H1 (cell line): ENCODE data around the gene ARHGEF7. TPM values are rescaled to one million over a fixed set of nuclear protein-coding genes. Genes with fewer than 3 reads are reported as not detected.

Experiments
- CTCF ChIA-PET: fragments of 300-600 bp; sonication (Branson Sonifier 250); formaldehyde crosslinking; loops from one replicate; lab custom pipeline; 2021; ENCODE audit not compliant: partially characterized antibody; lab: Charles Lee
- POLR2A ChIA-PET: fragments of 300-600 bp; sonication (Branson Sonifier 250); formaldehyde crosslinking; loops from one replicate; lab custom pipeline; 2021; ENCODE audit warnings: inconsistent platforms; ENCODE audit not compliant: partially characterized antibody; lab: Charles Lee
- DNase-seq, 2 experiments: peaks; one replicate each; pipeline versions ENCODE4 v3.0.0 to v3.0.0-alpha.2; 2010 to 2022; ENCODE audit warnings: low spot score in 2 of 2, low read depth in 1 of 2, mixed read lengths in 1 of 2
- FAIRE-seq: peaks from 2 replicates; lab custom pipeline; 2011; peaks lifted over from hg19 to GRCh38; lab: Jason Lieb, UNC
- H2AFZ ChIP-seq: 2 replicates; pipeline ENCODE4 v1.8.1; 2012; ENCODE audit warnings: low read length, inconsistent platforms
- H2AK5ac ChIP-seq: 2 replicates; pipeline ENCODE4 v1.6.1; 2013; ENCODE audit warnings: low read depth, low read length
- H2BK120ac ChIP-seq: replicated peaks from 2 replicates; pipeline ENCODE3; 2013; ENCODE audit warnings: low read depth, low read length, inconsistent platforms
- H2BK12ac ChIP-seq: 2 replicates; pipeline ENCODE4 v1.6.1; 2013; ENCODE audit warnings: low read depth, low read length
- H2BK15ac ChIP-seq: 2 replicates; pipeline ENCODE4 v1.6.1; 2013; ENCODE audit warnings: low read length
- H2BK20ac ChIP-seq: 2 replicates; pipeline ENCODE4 v1.6.1; 2013; ENCODE audit warnings: low read length
- H2BK5ac ChIP-seq: 2 replicates; pipeline ENCODE4 v1.6.1; 2013; ENCODE audit warnings: low read depth, low read length
- H3K14ac ChIP-seq: 2 replicates; pipeline ENCODE4 v1.6.1; 2013; ENCODE audit warnings: inconsistent platforms; ENCODE audit not compliant: insufficient read length
- H3K18ac ChIP-seq: 2 replicates; pipeline ENCODE4 v1.6.1; 2013; ENCODE audit warnings: low read length; ENCODE audit errors: extremely low read depth
- H3K23ac ChIP-seq: 2 replicates; pipeline ENCODE4 v1.6.1; 2013; ENCODE audit warnings: inconsistent platforms; ENCODE audit not compliant: insufficient read length
- H3K23me2 ChIP-seq: 2 replicates; pipeline ENCODE4 v1.6.1; 2013; ENCODE audit warnings: low read depth, low read length
- H3K27ac ChIP-seq: 2 replicates; pipeline ENCODE4 v1.6.1; 2011; ENCODE audit warnings: low read depth, low read length, inconsistent platforms
- H3K27me3 ChIP-seq, 4 experiments: replicated peaks in 1 of 4; 1 replicate in 1 of 4; 2 replicates in 3 of 4; pipeline versions ENCODE4 v1.6.1 to v1.8.1; 2011 to 2013; ENCODE audit warnings: low read length in 3 of 4, mild to moderate bottlenecking in 3 of 4, inconsistent platforms in 2 of 4, mixed read lengths in 2 of 4, moderate library complexity in 1 of 4; ENCODE audit not compliant: control insufficient read depth in 3 of 4, insufficient read depth in 3 of 4; ENCODE audit errors: extremely low read depth in 1 of 4
- H3K36me3 ChIP-seq, 4 experiments: 2 replicates each; pipeline versions ENCODE4 v1.6.1 to v1.8.1; 2011 to 2013; ENCODE audit warnings: mild to moderate bottlenecking in 4 of 4, low read length in 3 of 4, moderate library complexity in 2 of 4, control low read depth in 1 of 4, inconsistent platforms in 1 of 4; ENCODE audit not compliant: insufficient read depth in 4 of 4, control insufficient read depth in 2 of 4
- H3K4ac ChIP-seq: replicated peaks from 2 replicates; pipeline ENCODE3; 2013; ENCODE audit warnings: low read length, low read depth, mixed read lengths, inconsistent platforms; ENCODE audit not compliant: insufficient read length
- H3K4me1 ChIP-seq, 4 experiments: replicated peaks in 1 of 4; 1 replicate in 1 of 4; 2 replicates in 3 of 4; pipeline versions ENCODE4 v1.6.1 to v1.8.1; 2011 to 2013; ENCODE audit warnings: low read length in 3 of 4, inconsistent platforms in 2 of 4, mixed read lengths in 1 of 4; ENCODE audit not compliant: insufficient read depth in 4 of 4, control insufficient read depth in 3 of 4
- H3K4me2 ChIP-seq, 2 experiments: 2 replicates each; pipeline versions ENCODE4 v1.6.1 to v1.8.1; 2011 to 2013; ENCODE audit warnings: low read depth in 2 of 2, low read length in 2 of 2, control low read depth in 1 of 2, inconsistent platforms in 1 of 2, mild to moderate bottlenecking in 1 of 2; ENCODE audit not compliant: insufficient read depth in 1 of 2
- H3K4me3 ChIP-seq, 4 experiments: fragments of 200-600, 300-600 bp in 1 of 4; sonication (generic), shearing (Covaris generic), sonication (Bioruptor Twin) in 1 of 4; 2 replicates each; pipeline versions ENCODE4 v1.5.1 to v1.8.1; 2011 to 2016; ENCODE audit warnings: low read length in 4 of 4, low read depth in 3 of 4, control low read depth in 2 of 4, inconsistent platforms in 2 of 4, mild to moderate bottlenecking in 2 of 4, mixed read lengths in 1 of 4, moderate library complexity in 1 of 4; ENCODE audit not compliant: insufficient read depth in 2 of 4; ENCODE audit errors: extremely low read depth in 1 of 4
- H3K56ac ChIP-seq: replicated peaks from 2 replicates; pipeline ENCODE3; 2013; ENCODE audit warnings: low read depth, mild to moderate bottlenecking, mixed read lengths, low read length, inconsistent platforms; ENCODE audit not compliant: insufficient read length
- H3K79me1 ChIP-seq: 2 replicates; pipeline ENCODE4 v1.6.1; 2013; ENCODE audit warnings: low read depth, low read length, control low read depth
- H3K79me2 ChIP-seq, 2 experiments: 2 replicates each; pipeline versions ENCODE4 v1.6.1 to v1.8.1; 2012 to 2013; ENCODE audit warnings: low read length in 2 of 2, mild to moderate bottlenecking in 2 of 2, inconsistent platforms in 1 of 2; ENCODE audit not compliant: insufficient read depth in 2 of 2, control insufficient read depth in 1 of 2
- H3K9ac ChIP-seq, 4 experiments: replicated peaks in 1 of 4; 1 replicate in 1 of 4; 2 replicates in 3 of 4; pipeline versions ENCODE4 v1.6.1 to v1.8.1; 2011 to 2013; ENCODE audit warnings: low read depth in 3 of 4, low read length in 3 of 4, control low read depth in 2 of 4, mild to moderate bottlenecking in 2 of 4, moderate library complexity in 2 of 4, inconsistent platforms in 1 of 4; ENCODE audit errors: extremely low read depth in 1 of 4
- H3K9me3 ChIP-seq, 2 experiments: 2 replicates each; pipeline versions ENCODE4 v1.6.1 to v1.8.1; 2012 to 2013; ENCODE audit warnings: mild to moderate bottlenecking in 2 of 2, moderate library complexity in 2 of 2, control low read depth in 1 of 2, inconsistent platforms in 1 of 2, low read depth in 1 of 2, low read length in 1 of 2, mixed read lengths in 1 of 2; ENCODE audit not compliant: insufficient read depth in 2 of 2
- H4K20me1 ChIP-seq, 2 experiments: replicated peaks in 1 of 2; 2 replicates each; pipeline versions ENCODE3 to v1.8.1; 2011 to 2013; ENCODE audit warnings: inconsistent platforms in 2 of 2, low read length in 2 of 2, mild to moderate bottlenecking in 1 of 2; ENCODE audit not compliant: insufficient read depth in 2 of 2, control insufficient read depth in 1 of 2
- H4K5ac ChIP-seq: 2 replicates; pipeline ENCODE4 v1.6.1; 2013; ENCODE audit warnings: low read length, low read depth, mixed read lengths, inconsistent platforms; ENCODE audit not compliant: insufficient read length
- H4K8ac ChIP-seq: 2 replicates; pipeline ENCODE4 v1.8.0; 2013; ENCODE audit warnings: mild to moderate bottlenecking, moderate library complexity, low read length, inconsistent platforms; ENCODE audit not compliant: insufficient read depth; ENCODE audit errors: extremely low read depth
- H4K91ac ChIP-seq: replicated peaks from 2 replicates; pipeline ENCODE3; 2013; ENCODE audit warnings: low read length, mixed read lengths, inconsistent platforms; ENCODE audit not compliant: insufficient read length
- EGR1 ChIP-seq: IDR thresholded peaks from 2 replicates; pipeline ENCODE4 v1.6.1; 2011; ENCODE audit warnings: low read depth, low read length, borderline replicate concordance
- GTF2F1 ChIP-seq: IDR thresholded peaks from 2 replicates; pipeline ENCODE4 v1.6.1; 2012; ENCODE audit warnings: low read depth, low read length, improper control_type of control experiment, borderline replicate concordance
- KDM1A ChIP-seq: fragments of 200-600, 300-600 bp; sonication (generic); IDR thresholded peaks from 2 replicates; pipeline ENCODE4 v1.7.1; 2016; ENCODE audit warnings: mild to moderate bottlenecking, low read length, borderline replicate concordance
- KDM4A ChIP-seq: IDR thresholded peaks from one replicate; pipeline ENCODE4 v1.7.1; 2012; ENCODE audit warnings: low read depth, mild to moderate bottlenecking, moderate library complexity, low read length, inconsistent platforms; ENCODE audit not compliant: severe bottlenecking
- KDM5A ChIP-seq: fragments of 200-600 bp; IDR thresholded peaks from 2 replicates; pipeline ENCODE4 v1.7.1; 2012; ENCODE audit warnings: mild to moderate bottlenecking, low read length, inconsistent platforms, mixed read lengths
- POLR2A ChIP-seq, 2 experiments: IDR thresholded peaks; 1 replicate in 1 of 2; 2 replicates in 1 of 2; pipeline ENCODE4 v1.6.1; 2011; ENCODE audit warnings: low read depth in 2 of 2, low read length in 2 of 2, mild to moderate bottlenecking in 2 of 2; ENCODE audit errors: control extremely low read depth in 1 of 2
- SIN3A ChIP-seq, 2 experiments: IDR thresholded peaks in 1 of 2; conservative IDR thresholded peaks in 1 of 2; 2 replicates each; pipeline ENCODE4 v1.6.1; 2011 to 2012; ENCODE audit warnings: low read length in 2 of 2, improper control_type of control experiment in 1 of 2, low read depth in 1 of 2, mild to moderate bottlenecking in 1 of 2
- SIRT6 ChIP-seq: IDR thresholded peaks from one replicate; pipeline ENCODE4 v1.7.1; 2012; ENCODE audit warnings: low read length, inconsistent platforms
- SIX5 ChIP-seq: IDR thresholded peaks from 2 replicates; pipeline ENCODE4 v1.6.1; 2011; ENCODE audit warnings: mild to moderate bottlenecking, low read depth, low read length
- SP1 ChIP-seq: IDR thresholded peaks from 2 replicates; pipeline ENCODE4 v1.6.1; 2011; ENCODE audit warnings: low read depth, low read length
- SP4 ChIP-seq: IDR thresholded peaks from 2 replicates; pipeline ENCODE4 v1.6.1; 2012; ENCODE audit warnings: low read length, inconsistent platforms
- USF2 ChIP-seq: IDR thresholded peaks from 2 replicates; pipeline ENCODE4 v1.6.1; 2011; ENCODE audit warnings: low read length, improper control_type of control experiment
- WGBS, 2 experiments: shearing (Covaris generic) in 1 of 2; methylation state at CpG; one replicate each; pipeline versions ENCODE4 v1.1.6 to v1.1.7; 2013 to 2015; ENCODE audit warnings: low lambda C conversion rate in 2 of 2, mixed read lengths in 2 of 2, inconsistent platforms in 1 of 2, low coverage in 1 of 2, missing lambda C conversion rate in 1 of 2; ENCODE audit not compliant: insufficient replicate concordance in 2 of 2, insufficient coverage in 1 of 2, insufficient read length in 1 of 2; ENCODE audit errors: extremely low coverage in 1 of 2, missing lambda C conversion rate in 1 of 2; 5-methylcytosine and 5-hydroxymethylcytosine counted together
- polyA plus RNA-seq, 7 experiments: library from polyadenylated mRNA; depleted of rRNA in 3 of 7; stranded (reverse) in 5 of 7; unstranded in 2 of 7; fragments of >200 nt in 5 of 7; fragments of 200-250 nt in 2 of 7; gene quantifications; 1 replicate in 5 of 7; 2 replicates in 1 of 7; 4 replicates in 1 of 7; pipeline versions ENCODE4 v1.2.1 to v1.2.3, GENCODE V29; 2011 to 2013; ENCODE audit warnings: missing spikeins in 2 of 7, mixed read lengths in 2 of 7
- total RNA-seq: library from RNA; stranded (reverse); fragmentation: NEBNext Ultra II Directional; extraction: Animal tissue kit (Norgen Biotek cat#: 25700); gene quantifications from 2 replicates; pipeline ENCODE4 v1.2.1, GENCODE V29; 2021

ARHGEF7 gene
- total and polyA plus RNA-seq, 2 of the 8 experiments (the other 6 are each of a cell fraction or from before 2014, with no cell fraction given), result 26.2 to 56.5 TPM

- no peak overlapping the region for H3K23ac ChIP-seq
- no peak overlapping the region for H2BK20ac ChIP-seq
- WGBS, 2 experiments, result 89% methylated on average over 5 of the region's 5 CpGs; no CpG with 5 or more reads in 1 of the 2 experiments
- H3K9me3 ChIP-seq, result no peaks in the 10 kb centered on the region
- no peak overlapping the region for H2BK12ac ChIP-seq
- no peak for TF ChIP-seq EGR1
- no peak for TF ChIP-seq SIX5
- TF ChIP-seq SIRT6, result no peak
- no peak for TF ChIP-seq KDM4A
- TF ChIP-seq KDM5A, result no peak
- TF ChIP-seq SP4, result no peak
- no peak for TF ChIP-seq GTF2F1
- no peak for TF ChIP-seq SP1
- no peak for TF ChIP-seq SIN3A (conservative IDR thresholded peaks at IDR 0.05 in 1 of 2, IDR thresholded peaks at IDR 0.05 in 1 of 2; ENCODE audit: low read depth in 1 of 2, low read length in 2 of 2)
- TF ChIP-seq USF2, result no peak
- TF ChIP-seq KDM1A, result no peak
- no peak for TF ChIP-seq POLR2A (IDR thresholded peaks at IDR 0.05; ENCODE audit: control extremely low read depth in 1 of 2, low read depth in 2 of 2, low read length in 2 of 2)
- TF ChIP-seq, all 59 proteins: peak for 0
- H2BK5ac ChIP-seq, result no peak overlapping the region
- no peak overlapping the region for H3K56ac ChIP-seq
- CTCF ChIA-PET, result interaction anchor here (0.7 to 1.3 kb wide), 3 partner anchors 9 to 689 kb away, joined by 3 to 5 read pairs (median 3); no protein-coding TSS in a partner anchor
- no peak overlapping the region for H4K8ac ChIP-seq
- H3K4me1 ChIP-seq, result no peaks in the 10 kb centered on the region
- POLR2A ChIA-PET, result no interaction called here
- no peak overlapping the region for H2BK15ac ChIP-seq
- H3K4ac ChIP-seq, result no peak overlapping the region
- H3K9ac ChIP-seq, result no peak overlapping the region
- no peak for FAIRE-seq
- H4K5ac ChIP-seq, result no peak overlapping the region
- H3K27me3 ChIP-seq, result peaks cover 0 to 1% (median 0%) of the 10 kb centered on the region in 4 experiments; a peak in 1 of 7 replicates
- no peak overlapping the region for H3K4me2 ChIP-seq
- H2BK120ac ChIP-seq, result no peak overlapping the region
- H4K20me1 ChIP-seq, result peaks cover 2 to 7% of the 10 kb centered on the region in 2 experiments
- no peak overlapping the region for H2AFZ ChIP-seq
- no peaks in the 10 kb centered on the region; a peak in 1 of 4 replicates for H3K79me2 ChIP-seq
- H3K27ac ChIP-seq, result no peak overlapping the region
- no peak overlapping the region for H3K14ac ChIP-seq
- no peaks in the 10 kb centered on the region for H3K23me2 ChIP-seq
- H3K79me1 ChIP-seq, result peaks cover 2% of the 10 kb centered on the region; the same call in 1 of the 2 replicates
- no peak overlapping the region for H3K4me3 ChIP-seq
- H3K18ac ChIP-seq, result no peak overlapping the region
- no peak for DNase-seq
- H3K36me3 ChIP-seq, result peaks cover 14 to 46% (median 31%) of the 10 kb centered on the region in 4 experiments; a peak in 7 of 8 replicates
- no peak overlapping the region for H2AK5ac ChIP-seq
- no peak overlapping the region for H4K91ac ChIP-seq
Observed at GRCh38 chr13:111275995-111276618, 161.0 kb downstream of the ARHGEF7 start.
